ENCODE measurements around the gene TP73.

The TP73 gene

GRCh38 chr1:3651930-3652547 is at the start of gene TP73:
Gene TP73, plus strand, starts transcription at chr1:3652516. Its CDS starts 29,850 bp downstream, at chr1:3682366.
- no peak within 1 kb of the TSS for H3K4me3 Mint-ChIP-seq
- peaks cover 3% of the 10 kb centered on the region for H3K36me3 Mint-ChIP-seq (ENCODE audit: low read depth)
- H3K9me3 Mint-ChIP-seq, result no peaks in the 10 kb centered on the region
- H3K4me1 Mint-ChIP-seq (ENCODE audit: low read depth), result peaks cover 17% of the 10 kb centered on the region
- H3K27ac Mint-ChIP-seq, result no peak within 1 kb of the TSS
- H3K27me3 Mint-ChIP-seq (ENCODE audit: low read depth), result peaks cover 45% of the 10 kb centered on the region

- Mint-ChIP-seq H3K4me1 (ENCODE audit: low read depth) (no peaks in the 10 kb centered on the region), H3K27ac (no peak overlapping the region), H3K9me3 (no peaks in the 10 kb centered on the region), H3K36me3 (ENCODE audit: low read depth) (no peaks in the 10 kb centered on the region), H3K27me3 (ENCODE audit: low read depth) (no peaks in the 10 kb centered on the region), H3K4me3 (no peak overlapping the region)
Observed at GRCh38 chr1:3603156-3603555, 49.2 kb upstream of the TP73 start.

GRCh38 chr1:3603571-3604467 is 48.5 kb upstream of the TP73 start:
- H3K9me3 Mint-ChIP-seq, result no peaks in the 10 kb centered on the region
- H3K27ac Mint-ChIP-seq, result no peak overlapping the region
- no peaks in the 10 kb centered on the region for H3K4me1 Mint-ChIP-seq (ENCODE audit: low read depth)
- H3K4me3 Mint-ChIP-seq, result no peak overlapping the region
- H3K36me3 Mint-ChIP-seq (ENCODE audit: low read depth), result no peaks in the 10 kb centered on the region
- H3K27me3 Mint-ChIP-seq (ENCODE audit: low read depth), result no peaks in the 10 kb centered on the region

GRCh38 chr1:3604468-3604974 is 47.8 kb upstream of the TP73 start:
- H3K27ac Mint-ChIP-seq, result no peak overlapping the region

GRCh38 chr1:3604997-3605823 is 47.1 kb upstream of the TP73 start:
- Mint-ChIP-seq H3K36me3 (ENCODE audit: low read depth) (no peaks in the 10 kb centered on the region), H3K4me3 (no peak overlapping the region), H3K9me3 (no peaks in the 10 kb centered on the region), H3K27ac (no peak overlapping the region), H3K4me1 (ENCODE audit: low read depth) (no peaks in the 10 kb centered on the region), H3K27me3 (ENCODE audit: low read depth) (peaks cover 4% of the 10 kb centered on the region)

More at GRCh38 chr1:3604468-3604974, 47.8 kb upstream of the TP73 start:
- Mint-ChIP-seq H3K4me3 (no peak overlapping the region), H3K9me3 (no peaks in the 10 kb centered on the region), H3K4me1 (ENCODE audit: low read depth) (no peaks in the 10 kb centered on the region), H3K36me3 (ENCODE audit: low read depth) (no peaks in the 10 kb centered on the region), H3K27me3 (ENCODE audit: low read depth) (peaks cover 4% of the 10 kb centered on the region)

- no peak overlapping the region for H3K4me3 Mint-ChIP-seq
- H3K27ac Mint-ChIP-seq, result no peak overlapping the region
Observed at GRCh38 chr1:3606779-3607702, 45.3 kb upstream of the TP73 start.

GRCh38 chr1:3607703-3608065 is 44.6 kb upstream of the TP73 start:
- Mint-ChIP-seq H3K9me3 (no peaks in the 10 kb centered on the region), H3K27ac (no peak overlapping the region), H3K27me3 (ENCODE audit: low read depth) (peaks cover 17% of the 10 kb centered on the region), H3K36me3 (ENCODE audit: low read depth) (no peaks in the 10 kb centered on the region), H3K4me3 (no peak overlapping the region), H3K4me1 (ENCODE audit: low read depth) (no peaks in the 10 kb centered on the region)

More at GRCh38 chr1:3606779-3607702, 45.3 kb upstream of the TP73 start:
- Mint-ChIP-seq H3K27me3 (ENCODE audit: low read depth) (peaks cover 14% of the 10 kb centered on the region), H3K36me3 (ENCODE audit: low read depth) (no peaks in the 10 kb centered on the region), H3K9me3 (no peaks in the 10 kb centered on the region), H3K4me1 (ENCODE audit: low read depth) (no peaks in the 10 kb centered on the region)

GRCh38 chr1:3608154-3608553 is 44.2 kb upstream of the TP73 start:
- H3K27me3 Mint-ChIP-seq (ENCODE audit: low read depth), result peaks cover 17% of the 10 kb centered on the region
- H3K27ac Mint-ChIP-seq, result no peak overlapping the region
- no peaks in the 10 kb centered on the region for H3K4me1 Mint-ChIP-seq (ENCODE audit: low read depth)
- no peaks in the 10 kb centered on the region for H3K36me3 Mint-ChIP-seq (ENCODE audit: low read depth)
- no peaks in the 10 kb centered on the region for H3K9me3 Mint-ChIP-seq
- H3K4me3 Mint-ChIP-seq, result no peak overlapping the region

GRCh38 chr1:3609016-3609768 is 43.1 kb upstream of the TP73 start:
- Mint-ChIP-seq H3K27me3 (ENCODE audit: low read depth) (peaks cover 24% of the 10 kb centered on the region), H3K9me3 (no peaks in the 10 kb centered on the region), H3K4me3 (no peak overlapping the region), H3K27ac (no peak overlapping the region), H3K36me3 (ENCODE audit: low read depth) (no peaks in the 10 kb centered on the region), H3K4me1 (ENCODE audit: low read depth) (no peaks in the 10 kb centered on the region)

- Mint-ChIP-seq H3K27ac (no peak overlapping the region), H3K27me3 (ENCODE audit: low read depth) (peaks cover 30% of the 10 kb centered on the region), H3K36me3 (ENCODE audit: low read depth) (no peaks in the 10 kb centered on the region), H3K9me3 (no peaks in the 10 kb centered on the region), H3K4me1 (ENCODE audit: low read depth) (no peaks in the 10 kb centered on the region), H3K4me3 (no peak overlapping the region)
Observed at GRCh38 chr1:3609769-3610526, 42.4 kb upstream of the TP73 start.

GRCh38 chr1:3610527-3611169 is 41.7 kb upstream of the TP73 start:
- Mint-ChIP-seq H3K9me3 (no peaks in the 10 kb centered on the region), H3K27ac (no peak overlapping the region), H3K4me1 (ENCODE audit: low read depth) (no peaks in the 10 kb centered on the region), H3K27me3 (ENCODE audit: low read depth) (peaks cover 32% of the 10 kb centered on the region), H3K4me3 (no peak overlapping the region), H3K36me3 (ENCODE audit: low read depth) (no peaks in the 10 kb centered on the region)

Measured in T-helper 1 cell treated with Interleukin-12 subunit alpha and Interleukin-12 subunit beta and Interleukin-4 antibody, amounts not matched to agents 30 μg/mL and 1 μg/mL, for 36 hours (primary cell).